Body of pancreas (tissue), 4 donors: ENCODE measurements around the gene OTUB2. TPM values are rescaled to one million over a fixed set of nuclear protein-coding genes. Genes with fewer than 3 reads are reported as not detected.

Experiments used
- ATAC-seq: fragments of 150-250 bp; one replicate; pipeline ENCODE4 v1.9.1; 2016
- DNase-seq, 4 donors: peaks; one replicate each; pipeline ENCODE4 v3.0.0-alpha.2; 2019
- H3K27ac ChIP-seq, 4 donors: fragments of 200-600 bp; sonication (generic); 1 replicate in 3 of 4; 2 replicates in 1 of 4; pipeline versions ENCODE4 v1.5.1 to v1.6.1; 2016 to 2019; ENCODE audit warnings: mild to moderate bottlenecking in 1 of 4, mixed read lengths in 1 of 4, moderate library complexity in 1 of 4
- H3K27me3 ChIP-seq, 2 donors: fragments of 200-600 bp; sonication (generic); one replicate each; pipeline ENCODE4 v1.6.0; 2016; ENCODE audit warnings: mild to moderate bottlenecking in 1 of 2
- H3K36me3 ChIP-seq, 2 donors: fragments of 200-600 bp; sonication (generic); replicated peaks in 1 of 2; 2 replicates each; pipeline ENCODE4 v1.5.1; 2016; ENCODE audit warnings: low read depth in 2 of 2; ENCODE audit not compliant: insufficient read depth in 1 of 2
- H3K4me1 ChIP-seq: fragments of 200-600 bp; sonication (generic); one replicate; pipeline ENCODE4 v1.6.0; 2016
- H3K4me3 ChIP-seq, 2 donors: fragments of 200-600 bp; sonication (generic); 1 replicate in 1 of 2; 2 replicates in 1 of 2; pipeline ENCODE4 v1.5.1; 2016 to 2019
- H3K9me3 ChIP-seq, 3 donors: fragments of 200-600 bp; sonication (generic); 1 replicate in 2 of 3; 2 replicates in 1 of 3; pipeline ENCODE4 v1.5.1; 2016
- POLR2A ChIP-seq, 3 donors: fragments of 450-650 bp; IDR thresholded peaks; one replicate each; pipeline ENCODE4 v1.6.1; 2016; ENCODE audit warnings: antibody characterized with exemption in 3 of 3, mild to moderate bottlenecking in 2 of 3
- WGBS, 2 donors: methylation state at CpG; one replicate each; pipeline ENCODE4 v1.1.5; 2017; 5-methylcytosine and 5-hydroxymethylcytosine counted together
- intact Hi-C: fragments of 100-400 bp; cut with DNase I; formaldehyde crosslinking; loops from one replicate; pipeline ENCODE4 v1.15.1; 2023
- total RNA-seq, 2 donors: library from RNA; depleted of rRNA; stranded (reverse); fragments of >200 nt; gene quantifications; one replicate each; pipeline ENCODE4 v1.1.0, GENCODE V29; 2016
- TF ChIP-seq, protein P1 (sequence below), 7 experiments: fragments of 450-650 bp in 4 of 7; fragments of 200-600 bp in 3 of 7; sonication (generic) in 3 of 7; IDR thresholded peaks; one replicate each; pipeline ENCODE4 v1.5.1; 2016 to 2019; ENCODE audit warnings: antibody characterized with exemption in 7 of 7

The OTUB2 gene
- total RNA-seq, 2 donors from 2014 or later = 0.33 to 1.8 TPM

DNA sequence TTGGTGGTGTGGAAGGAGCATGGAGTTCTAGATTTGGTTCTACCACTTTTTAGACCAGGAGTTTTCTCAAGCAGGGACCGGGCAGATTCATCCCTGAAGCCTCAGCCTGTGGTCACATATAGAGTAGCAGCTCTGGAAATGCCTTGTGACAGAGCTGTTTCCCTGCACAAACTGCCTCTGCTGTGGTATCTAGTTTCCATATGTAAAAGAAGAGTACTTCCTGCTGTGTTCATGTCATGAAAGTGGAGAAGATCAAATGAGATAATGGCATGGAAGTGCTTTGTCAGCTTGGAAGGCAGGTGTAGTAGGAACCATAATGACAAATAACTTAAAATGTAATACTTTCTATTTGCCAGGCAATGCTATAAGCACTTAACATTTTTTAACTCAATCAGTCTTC lies 26.1 kb downstream of the OTUB2 start:
- DNase-seq (no peak), ATAC-seq (no peak)
- intact Hi-C loops = no loop called here
- Histone ChIP-seq H3K9me3 (no peaks in the 10 kb centered on the region), H3K4me3 (no peak overlapping the region), H3K27ac (no peak overlapping the region), H3K36me3 (peaks cover 7 to 46% of the 10 kb centered on the region in 2 donors), H3K4me1 (peaks cover 11% of the 10 kb centered on the region), H3K27me3 (no peaks in the 10 kb centered on the region)
- 92 to 93% methylated on average over 1 of the region's 1 CpG for WGBS, 2 donors
- TF ChIP-seq, protein P1, sequence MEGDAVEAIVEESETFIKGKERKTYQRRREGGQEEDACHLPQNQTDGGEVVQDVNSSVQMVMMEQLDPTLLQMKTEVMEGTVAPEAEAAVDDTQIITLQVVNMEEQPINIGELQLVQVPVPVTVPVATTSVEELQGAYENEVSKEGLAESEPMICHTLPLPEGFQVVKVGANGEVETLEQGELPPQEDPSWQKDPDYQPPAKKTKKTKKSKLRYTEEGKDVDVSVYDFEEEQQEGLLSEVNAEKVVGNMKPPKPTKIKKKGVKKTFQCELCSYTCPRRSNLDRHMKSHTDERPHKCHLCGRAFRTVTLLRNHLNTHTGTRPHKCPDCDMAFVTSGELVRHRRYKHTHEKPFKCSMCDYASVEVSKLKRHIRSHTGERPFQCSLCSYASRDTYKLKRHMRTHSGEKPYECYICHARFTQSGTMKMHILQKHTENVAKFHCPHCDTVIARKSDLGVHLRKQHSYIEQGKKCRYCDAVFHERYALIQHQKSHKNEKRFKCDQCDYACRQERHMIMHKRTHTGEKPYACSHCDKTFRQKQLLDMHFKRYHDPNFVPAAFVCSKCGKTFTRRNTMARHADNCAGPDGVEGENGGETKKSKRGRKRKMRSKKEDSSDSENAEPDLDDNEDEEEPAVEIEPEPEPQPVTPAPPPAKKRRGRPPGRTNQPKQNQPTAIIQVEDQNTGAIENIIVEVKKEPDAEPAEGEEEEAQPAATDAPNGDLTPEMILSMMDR (IDR thresholded peaks at IDR 0.05) = no peak
- TF ChIP-seq POLR2A (IDR thresholded peaks at IDR 0.05) = no peak

DNA sequence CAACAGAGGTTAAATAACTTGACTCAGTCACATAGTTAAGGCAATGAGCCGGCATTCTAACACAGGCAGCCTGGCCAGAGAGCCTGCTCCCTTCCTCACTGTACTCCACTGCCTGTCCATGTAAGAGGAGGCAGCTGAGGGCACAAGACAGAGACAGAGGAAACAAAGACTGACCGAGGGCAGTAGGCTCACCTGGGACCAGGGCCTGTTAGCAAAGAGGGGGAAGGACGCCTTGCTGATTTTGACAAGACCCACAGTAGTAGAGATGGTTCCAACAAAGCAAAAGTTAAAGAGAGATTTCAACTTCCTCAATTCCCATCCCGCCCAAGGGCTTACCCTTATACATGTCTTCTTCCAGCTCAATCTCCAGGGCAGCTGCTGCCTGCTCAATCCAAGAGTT lies 26.5 kb downstream of the OTUB2 start:
- peaks cover 7 to 43% of the 10 kb centered on the region in 2 donors for H3K36me3 ChIP-seq
- no peak for ATAC-seq
- TF ChIP-seq POLR2A (IDR thresholded peaks at IDR 0.05) = no peak
- TF ChIP-seq, protein P1 (IDR thresholded peaks at IDR 0.05) = no peak

DNA sequence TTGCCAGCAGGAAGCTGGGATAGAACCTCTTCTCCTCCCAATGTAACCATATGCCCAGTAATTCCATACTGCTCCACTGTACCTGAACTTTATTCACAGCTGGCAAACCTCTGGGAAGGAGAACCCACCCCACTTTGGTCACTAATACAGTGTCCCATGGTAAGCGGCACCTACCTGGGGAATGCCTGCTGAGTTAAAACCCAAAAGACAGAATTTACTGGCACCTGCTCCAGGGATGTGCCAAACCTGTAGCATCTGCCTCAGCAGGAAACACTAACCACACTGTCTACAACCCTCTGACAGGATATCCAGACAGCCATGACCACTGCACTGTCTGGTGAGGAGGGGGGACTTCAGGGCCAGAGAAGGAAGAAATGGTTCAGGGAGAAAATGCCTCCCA lies 28.3 kb downstream of the OTUB2 start:
- no peaks in the 10 kb centered on the region for H3K27me3 ChIP-seq
- peaks cover 33% of the 10 kb centered on the region for H3K4me1 ChIP-seq
- DNase-seq = no peak
- peaks cover 7 to 29% of the 10 kb centered on the region in 2 donors for H3K36me3 ChIP-seq
- intact Hi-C loops = no loop called here
- H3K4me3 ChIP-seq = no peak overlapping the region
- H3K27ac ChIP-seq = no peak overlapping the region
- ATAC-seq = no peak
- TF ChIP-seq, protein P1 (IDR thresholded peaks at IDR 0.05) = no peak
- no peak for TF ChIP-seq POLR2A (IDR thresholded peaks at IDR 0.05)
- WGBS, 2 donors = 100% methylated on average over 1 of the region's 1 CpG
- H3K9me3 ChIP-seq = no peaks in the 10 kb centered on the region

More for the DNA sequence above, 26.5 kb downstream of the OTUB2 start:
- Histone ChIP-seq H3K27ac (no peak overlapping the region), H3K4me1 (peaks cover 15% of the 10 kb centered on the region), H3K9me3 (no peaks in the 10 kb centered on the region), H3K27me3 (no peaks in the 10 kb centered on the region), H3K4me3 (no peak overlapping the region)
- no peak for DNase-seq
- WGBS, 2 donors = 87 to 93% methylated on average over 4 of the region's 4 CpGs
- intact Hi-C loops = no loop called here

DNA sequence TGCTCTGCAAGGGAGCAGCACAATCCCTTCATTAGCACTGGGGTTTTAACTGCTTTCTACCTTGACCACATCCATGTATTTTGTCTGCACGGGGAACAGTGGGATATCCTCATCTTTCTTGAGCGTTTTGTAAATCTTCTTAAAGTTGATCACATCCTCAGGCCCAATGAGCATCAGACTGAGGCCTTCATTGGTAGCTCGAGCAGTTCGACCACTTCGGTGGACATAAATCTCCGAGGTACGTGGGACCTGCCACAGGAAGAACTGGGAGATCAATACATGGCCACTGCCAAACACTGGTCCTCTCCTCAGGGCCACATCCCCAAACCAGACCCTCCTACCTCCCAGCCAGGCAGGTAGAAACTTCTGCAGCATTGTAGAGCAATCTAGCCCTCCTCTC lies 28.8 kb downstream of the OTUB2 start:
- H3K36me3 ChIP-seq = peaks cover 6 to 24% of the 10 kb centered on the region in 2 donors

More for the DNA sequence above, 28.8 kb downstream of the OTUB2 start:
- no peak for ATAC-seq
- Histone ChIP-seq H3K27ac (no peak overlapping the region), H3K9me3 (no peaks in the 10 kb centered on the region), H3K4me3 (no peak overlapping the region), H3K27me3 (no peaks in the 10 kb centered on the region), H3K4me1 (peaks cover 38% of the 10 kb centered on the region)
- no peak for TF ChIP-seq POLR2A (IDR thresholded peaks at IDR 0.05)
- TF ChIP-seq, protein P1 (IDR thresholded peaks at IDR 0.05) = no peak
- peak in 1 of 4 donors; percentile 5 for DNase-seq
- intact Hi-C loops = no loop called here
- WGBS, 2 donors = 82 to 94% methylated on average over 7 of the region's 7 CpGs
